Right ventricle myocardium inferior (tissue), 1 donor: Measurements from ENCODE around the gene TMEM237. TPM values are rescaled to one million over a fixed set of nuclear protein-coding genes. Genes with fewer than 3 reads are reported as not detected.

Experiments
- ATAC-seq: fragments of 200-7000 bp; cut with Tn5 transposase; one replicate; pipeline ENCODE4 v1.9.1; 2020; ENCODE audit warnings: mild to moderate bottlenecking, moderate library complexity
- DNase-seq: peaks from one replicate; pipeline ENCODE4 v3.0.0; 2021; ENCODE audit errors: missing footprints
- intact Hi-C: fragments of 100-400 bp; cut with DNase I; formaldehyde crosslinking; loops from one replicate; pipeline ENCODE4 v1.11.0; 2022
- total RNA-seq: library from RNA; stranded (reverse); fragmentation: NEBNext Ultra II Directional; extraction: Animal tissue kit (Norgen Biotek cat#: 25700); gene quantifications from one replicate; pipeline ENCODE4 v1.2.1, GENCODE V29; 2021
- donor health status: DM: no; HTN: yes; CAD: no; lungs with severe emphysema.

TMEM237 gene
- total RNA-seq, 1 donor from 2014 or later, result 14.6 TPM

GRCh38 chr2:201579536-201579935 lies 63.8 kb downstream of the TMEM237 start:
- intact Hi-C loops, result no loop called here
- no peak for ATAC-seq
- no peak for DNase-seq

- DNase-seq (no peak), ATAC-seq (no peak)
- intact Hi-C loops, result no loop called here
These were observed 67.3 kb downstream of the TMEM237 start for GRCh38 chr2:201575971-201576370.

GRCh38 chr2:201574766-201575165 lies 68.5 kb downstream of the TMEM237 start:
- DNase-seq, result no peak
- ATAC-seq, result no peak
- intact Hi-C loops, result no loop called here

- intact Hi-C loops, result no loop called here
- no peak for DNase-seq
- no peak for ATAC-seq
These were observed 70.3 kb downstream of the TMEM237 start for GRCh38 chr2:201572846-201573508.

Other genes with a start within 250 kb of the TMEM237 start
- gene TRAK2, start 192.0 kb downstream of the TMEM237 start, total RNA-seq, result 163 TPM
- 79.1 TPM for gene STRADB, start 191.8 kb downstream of the TMEM237 start, total RNA-seq
- not detected for gene MPP4, start 55.1 kb upstream of the TMEM237 start, total RNA-seq
- gene ALS2, start 137.4 kb upstream of the TMEM237 start, total RNA-seq, result 34.5 TPM
- gene CDK15, start 163.0 kb upstream of the TMEM237 start, total RNA-seq, result 0.35 TPM